MM.1S (cell line): ENCODE data around the gene TSC22D3.

Source experiments
- DNase-seq: peaks from one replicate; pipeline ENCODE4 v3.0.0-alpha.2; 2015
- H2AFZ ChIP-seq: fragments of 300-600 bp; sonication (generic); 2 replicates; pipeline ENCODE4 v1.6.0; 2016; ENCODE audit warnings: antibody characterized with exemption, low read length
- H3F3A ChIP-seq: fragments of 300-600 bp; sonication (generic); 2 replicates; pipeline ENCODE4 v1.6.1; 2016; ENCODE audit warnings: mild to moderate bottlenecking, antibody characterized with exemption, low read length, moderate library complexity, mixed read lengths; ENCODE audit not compliant: insufficient read depth
- H3K27ac ChIP-seq: fragments of 300-600 bp; sonication (generic); 2 replicates; pipeline ENCODE4 v1.5.1; 2016; ENCODE audit warnings: mild to moderate bottlenecking, low read length
- H3K27me3 ChIP-seq: fragments of 300-600 bp; sonication (generic); replicated peaks from 2 replicates; pipeline ENCODE4 v1.6.0; 2016; ENCODE audit warnings: low read length; ENCODE audit not compliant: insufficient read depth
- H3K36me3 ChIP-seq: fragments of 300-600 bp; sonication (generic); replicated peaks from 2 replicates; pipeline ENCODE4 v1.6.1; 2016; ENCODE audit warnings: mild to moderate bottlenecking, low read length, mixed read lengths; ENCODE audit not compliant: insufficient read depth
- H3K4me1 ChIP-seq: fragments of 300-600 bp; sonication (generic); 2 replicates; pipeline ENCODE4 v1.6.1; 2016; ENCODE audit warnings: low read length, mixed read lengths
- H3K4me2 ChIP-seq: fragments of 300-600 bp; sonication (generic); 2 replicates; pipeline ENCODE4 v1.6.0; 2016; ENCODE audit warnings: low read depth, low read length
- H3K4me3 ChIP-seq: fragments of 300-600 bp; sonication (generic); 2 replicates; pipeline ENCODE4 v1.5.1; 2016; ENCODE audit warnings: low read length, mixed read lengths
- H3K79me2 ChIP-seq: fragments of 300-600 bp; sonication (generic); 2 replicates; pipeline ENCODE4 v1.6.1; 2016; ENCODE audit warnings: mixed run types, low read length, mixed read lengths
- H3K9ac ChIP-seq: fragments of 300-600 bp; sonication (generic); 2 replicates; pipeline ENCODE4 v1.6.1; 2016; ENCODE audit warnings: low read length, mixed read lengths
- H3K9me2 ChIP-seq: fragments of 300-600 bp; sonication (generic); replicated peaks from 2 replicates; pipeline ENCODE4 v1.6.1; 2016; ENCODE audit warnings: mild to moderate bottlenecking, low read length, mixed read lengths; ENCODE audit not compliant: insufficient read depth
- H3K9me3 ChIP-seq: fragments of 300-600 bp; sonication (generic); replicated peaks from 2 replicates; pipeline ENCODE4 v1.6.1; 2016; ENCODE audit warnings: mild to moderate bottlenecking, low read length, mixed read lengths; ENCODE audit not compliant: insufficient read depth
- H4K20me1 ChIP-seq: fragments of 300-600 bp; sonication (generic); 2 replicates; pipeline ENCODE4 v1.6.1; 2016; ENCODE audit warnings: mild to moderate bottlenecking, low read length, moderate library complexity, mixed read lengths; ENCODE audit not compliant: insufficient read depth
- EZH2 ChIP-seq: fragments of 300-600 bp; sonication (generic); optimal IDR thresholded peaks from 2 replicates; pipeline ENCODE3; 2017; ENCODE audit warnings: low read depth, mild to moderate bottlenecking, antibody characterized with exemption, low read length, mixed read lengths
- EZH2phosphoT487 ChIP-seq: fragments of 300-600 bp; sonication (generic); IDR thresholded peaks from 2 replicates; pipeline ENCODE4 v1.6.1; 2018; ENCODE audit warnings: antibody characterized with exemption, low read length
- TF ChIP-seq, protein P1 (sequence below): fragments of 300-600 bp; sonication (generic); IDR thresholded peaks from 2 replicates; pipeline ENCODE4 v1.5.1; 2016; ENCODE audit warnings: antibody characterized with exemption, low read length, mixed read lengths

The TSC22D3 gene

DNA sequence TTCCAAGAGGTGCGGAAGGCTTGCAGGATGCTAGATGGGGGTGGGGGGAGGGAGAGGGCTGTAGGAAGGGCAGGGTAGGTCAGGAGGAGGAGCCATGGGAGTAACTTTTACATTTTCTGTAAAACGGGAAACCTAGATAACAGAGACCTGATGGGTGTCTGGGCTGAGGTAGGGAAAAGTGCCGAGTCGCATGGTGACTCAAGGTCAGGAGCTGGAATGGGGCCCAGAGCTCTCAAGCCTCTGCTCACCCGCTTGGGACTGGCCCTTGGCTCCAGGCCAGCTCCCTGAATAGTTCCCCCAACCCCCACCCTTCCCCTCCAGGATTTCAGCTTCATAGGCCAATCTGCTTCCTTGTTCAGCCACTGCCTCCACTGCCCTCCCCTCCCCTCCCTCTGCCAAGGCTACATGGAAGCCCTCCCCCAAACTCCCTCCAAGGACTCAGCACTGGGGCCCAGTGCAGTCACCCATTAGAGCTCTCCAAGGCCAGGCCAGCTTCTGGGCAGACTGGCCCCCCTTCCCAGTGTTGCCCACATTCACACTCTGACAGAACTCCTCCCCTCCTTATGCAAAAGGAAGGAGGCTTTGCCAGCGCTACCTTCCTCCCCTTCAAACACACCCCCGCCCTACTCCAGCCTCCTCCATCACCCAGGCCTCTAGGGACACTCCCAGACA lies 43.6 kb downstream of the TSC22D3 start:
- Histone ChIP-seq H3K79me2 (no peaks in the 10 kb centered on the region), H3K9me3 (no peaks in the 10 kb centered on the region), H3K4me1 (no peaks in the 10 kb centered on the region), H3K9ac (no peak overlapping the region), H4K20me1 (no peaks in the 10 kb centered on the region), H2AFZ (no peak overlapping the region), H3K4me2 (no peak overlapping the region), H3K36me3 (no peaks in the 10 kb centered on the region), H3K27me3 (no peaks in the 10 kb centered on the region), H3F3A (no peaks in the 10 kb centered on the region), H3K9me2 (no peaks in the 10 kb centered on the region), H3K4me3 (no peak overlapping the region), H3K27ac (no peak overlapping the region)
- TF ChIP-seq EZH2phosphoT487 (no peak), EZH2 (no peak)
- TF ChIP-seq, protein P1, sequence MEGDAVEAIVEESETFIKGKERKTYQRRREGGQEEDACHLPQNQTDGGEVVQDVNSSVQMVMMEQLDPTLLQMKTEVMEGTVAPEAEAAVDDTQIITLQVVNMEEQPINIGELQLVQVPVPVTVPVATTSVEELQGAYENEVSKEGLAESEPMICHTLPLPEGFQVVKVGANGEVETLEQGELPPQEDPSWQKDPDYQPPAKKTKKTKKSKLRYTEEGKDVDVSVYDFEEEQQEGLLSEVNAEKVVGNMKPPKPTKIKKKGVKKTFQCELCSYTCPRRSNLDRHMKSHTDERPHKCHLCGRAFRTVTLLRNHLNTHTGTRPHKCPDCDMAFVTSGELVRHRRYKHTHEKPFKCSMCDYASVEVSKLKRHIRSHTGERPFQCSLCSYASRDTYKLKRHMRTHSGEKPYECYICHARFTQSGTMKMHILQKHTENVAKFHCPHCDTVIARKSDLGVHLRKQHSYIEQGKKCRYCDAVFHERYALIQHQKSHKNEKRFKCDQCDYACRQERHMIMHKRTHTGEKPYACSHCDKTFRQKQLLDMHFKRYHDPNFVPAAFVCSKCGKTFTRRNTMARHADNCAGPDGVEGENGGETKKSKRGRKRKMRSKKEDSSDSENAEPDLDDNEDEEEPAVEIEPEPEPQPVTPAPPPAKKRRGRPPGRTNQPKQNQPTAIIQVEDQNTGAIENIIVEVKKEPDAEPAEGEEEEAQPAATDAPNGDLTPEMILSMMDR = no peak
- DNase-seq = no peak

DNA sequence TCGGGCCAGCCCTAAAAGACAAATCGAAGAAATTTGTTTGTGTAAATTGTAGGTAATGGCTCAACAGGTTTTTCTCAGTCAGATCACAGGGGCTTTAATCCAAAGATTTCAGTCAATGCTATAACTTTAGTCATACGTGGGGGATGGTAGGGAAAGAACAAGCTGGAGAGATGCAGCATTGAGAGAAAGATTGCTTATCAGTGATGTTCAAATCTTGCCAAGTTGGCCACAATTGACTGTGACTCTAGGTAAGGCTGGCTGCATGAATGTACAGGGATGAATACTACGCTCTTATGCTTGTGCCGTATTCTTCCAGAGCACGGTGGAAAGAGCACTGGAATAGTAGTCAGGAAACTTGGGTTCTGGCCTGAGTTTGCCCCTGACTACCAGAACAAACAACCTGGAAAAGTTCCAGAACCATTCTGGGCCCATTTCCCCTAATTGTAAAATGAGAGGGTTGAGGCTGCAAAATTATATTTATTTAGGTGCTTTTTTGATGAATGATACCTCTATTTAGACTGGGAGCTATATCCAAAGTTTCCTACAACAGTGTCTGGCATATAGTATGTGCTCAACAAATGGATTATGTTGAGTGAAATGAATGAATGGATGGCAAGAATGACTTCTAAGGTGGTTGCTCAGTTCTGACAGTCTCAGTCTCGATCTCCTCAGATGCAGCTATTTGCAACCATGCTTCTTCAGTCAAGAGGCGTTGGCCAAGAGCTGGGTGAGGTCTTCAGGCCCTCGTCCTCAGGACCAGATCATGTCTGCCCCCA lies 44.4 kb downstream of the TSC22D3 start:
- no peak overlapping the region for H2AFZ ChIP-seq
- no peaks in the 10 kb centered on the region for H3K27me3 ChIP-seq
- H3K4me2 ChIP-seq = no peak overlapping the region
- no peak overlapping the region for H3K27ac ChIP-seq
- TF ChIP-seq, protein P1 = no peak
- no peaks in the 10 kb centered on the region for H3K4me1 ChIP-seq
- no peaks in the 10 kb centered on the region for H3K36me3 ChIP-seq
- no peak for DNase-seq
- no peaks in the 10 kb centered on the region for H3K9me3 ChIP-seq
- H4K20me1 ChIP-seq = no peaks in the 10 kb centered on the region
- H3K79me2 ChIP-seq = no peaks in the 10 kb centered on the region
- no peak overlapping the region for H3K4me3 ChIP-seq
- H3K9me2 ChIP-seq = no peaks in the 10 kb centered on the region
- H3K9ac ChIP-seq = no peak overlapping the region
- H3F3A ChIP-seq = no peaks in the 10 kb centered on the region

DNA sequence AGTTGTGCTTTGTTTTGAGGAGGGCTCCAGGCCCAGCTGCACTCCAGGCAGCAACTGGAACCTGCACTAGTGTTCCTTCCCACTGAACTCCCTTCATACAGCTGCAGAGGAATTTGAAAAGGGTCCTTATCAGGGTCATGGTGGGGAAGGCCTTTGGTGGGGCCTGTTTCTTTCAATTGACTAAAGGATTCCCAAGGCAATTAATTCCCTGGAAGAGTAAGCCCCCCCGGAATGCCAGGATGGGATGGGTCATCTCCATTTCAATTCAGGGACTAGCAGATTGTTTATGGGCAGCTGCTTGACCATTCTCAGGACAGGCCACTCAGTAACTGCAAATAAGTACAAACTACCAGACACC lies 45.3 kb downstream of the TSC22D3 start:
- Histone ChIP-seq H3K4me1 (no peaks in the 10 kb centered on the region), H3K4me2 (no peak overlapping the region), H3K27ac (no peak overlapping the region)

More for the DNA sequence above, 45.3 kb downstream of the TSC22D3 start:
- Histone ChIP-seq H3K9me2 (no peaks in the 10 kb centered on the region), H3K27me3 (no peaks in the 10 kb centered on the region), H3K79me2 (no peaks in the 10 kb centered on the region), H2AFZ (no peak overlapping the region), H3F3A (no peaks in the 10 kb centered on the region), H3K36me3 (no peaks in the 10 kb centered on the region), H3K9me3 (no peaks in the 10 kb centered on the region), H3K4me3 (no peak overlapping the region), H4K20me1 (no peaks in the 10 kb centered on the region), H3K9ac (no peak overlapping the region)
- no peak for DNase-seq
- TF ChIP-seq EZH2 = no peak
- TF ChIP-seq, protein P1 = no peak
- TF ChIP-seq EZH2phosphoT487 = no peak
